ENCODE data around the gene CNN2. TPM values are rescaled to one million over a fixed set of nuclear protein-coding genes. Genes with fewer than 3 reads are reported as not detected.

The CNN2 gene
- polyA plus RNA-seq, 2 of the 4 experiments (the other 2 are of a cell fraction), result 31.7 to 99.3 TPM

DNA sequence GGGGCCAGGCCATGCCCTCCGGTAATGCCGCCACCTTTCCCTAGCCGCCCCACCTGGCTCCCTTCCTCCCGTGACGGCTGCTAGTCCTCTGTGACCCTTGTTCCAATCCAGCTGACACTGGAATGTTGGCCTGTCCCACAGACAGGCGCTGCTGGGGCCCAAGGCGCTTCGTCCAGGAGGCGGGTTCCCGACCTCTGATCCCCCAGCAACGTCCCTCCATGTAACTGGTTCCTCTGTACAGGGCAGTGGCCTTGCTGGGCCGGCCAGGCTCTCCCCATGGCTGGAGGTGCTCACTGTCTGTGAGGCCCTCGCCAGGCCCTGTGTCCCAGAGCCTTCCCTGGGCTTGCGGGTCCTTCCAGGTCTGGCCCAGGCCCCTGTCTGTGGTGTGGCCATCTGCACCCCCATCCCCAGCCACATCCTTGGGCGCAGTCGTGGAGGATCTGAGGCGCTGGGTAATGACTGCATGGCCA lies 33.0 kb upstream of the CNN2 start:
- H3K4me1 ChIP-seq, result peaks cover 13% of the 10 kb centered on the region; the same call in 2 of the 3 replicates
- H3K9me3 ChIP-seq, result no peaks in the 10 kb centered on the region
- FAIRE-seq, result no peak
- DNase-seq (ENCODE audit: low read depth in 1 of 2, low spot score in 1 of 2), result no peak
- TF ChIP-seq HEYL (CRISPR knock-in tag; IDR thresholded peaks at IDR 0.05) (no peak), NFE2L2 (conservative IDR thresholded peaks at IDR 0.05; ENCODE audit: low read length) (no peak), TP53 (CRISPR knock-in tag; IDR thresholded peaks at IDR 0.05) (no peak), HOXB13 (CRISPR knock-in tag; IDR thresholded peaks at IDR 0.05; ENCODE audit: low read depth) (no peak), HDAC2 (IDR thresholded peaks at IDR 0.05) (no peak), EHMT2 (IDR thresholded peaks at IDR 0.05; ENCODE audit: low read depth) (no peak), RCOR1 (IDR thresholded peaks at IDR 0.05; ENCODE audit: low read depth, low read length) (no peak), ESRRA (IDR thresholded peaks at IDR 0.05; ENCODE audit: borderline replicate concordance, low read length) (no peak), CBX8 (IDR thresholded peaks at IDR 0.05) (no peak), NPAS2 (CRISPR knock-in tag; IDR thresholded peaks at IDR 0.05; ENCODE audit: borderline replicate concordance) (no peak), SREBF2 (IDR thresholded peaks at IDR 0.05) (no peak), FOXS1 (CRISPR knock-in tag; IDR thresholded peaks at IDR 0.05) (no peak), CEBPB (IDR thresholded peaks at IDR 0.05) (no peak), CBX2 (IDR thresholded peaks at IDR 0.05; ENCODE audit: borderline replicate concordance, low read depth) (no peak), CHD2 (IDR thresholded peaks at IDR 0.05; ENCODE audit: low read length, partially characterized antibody) (no peak), MYC (IDR thresholded peaks at IDR 0.05; ENCODE audit: borderline replicate concordance, low read length) (no peak), SMC3 (IDR thresholded peaks at IDR 0.05) (no peak)
- TF ChIP-seq, protein P1, sequence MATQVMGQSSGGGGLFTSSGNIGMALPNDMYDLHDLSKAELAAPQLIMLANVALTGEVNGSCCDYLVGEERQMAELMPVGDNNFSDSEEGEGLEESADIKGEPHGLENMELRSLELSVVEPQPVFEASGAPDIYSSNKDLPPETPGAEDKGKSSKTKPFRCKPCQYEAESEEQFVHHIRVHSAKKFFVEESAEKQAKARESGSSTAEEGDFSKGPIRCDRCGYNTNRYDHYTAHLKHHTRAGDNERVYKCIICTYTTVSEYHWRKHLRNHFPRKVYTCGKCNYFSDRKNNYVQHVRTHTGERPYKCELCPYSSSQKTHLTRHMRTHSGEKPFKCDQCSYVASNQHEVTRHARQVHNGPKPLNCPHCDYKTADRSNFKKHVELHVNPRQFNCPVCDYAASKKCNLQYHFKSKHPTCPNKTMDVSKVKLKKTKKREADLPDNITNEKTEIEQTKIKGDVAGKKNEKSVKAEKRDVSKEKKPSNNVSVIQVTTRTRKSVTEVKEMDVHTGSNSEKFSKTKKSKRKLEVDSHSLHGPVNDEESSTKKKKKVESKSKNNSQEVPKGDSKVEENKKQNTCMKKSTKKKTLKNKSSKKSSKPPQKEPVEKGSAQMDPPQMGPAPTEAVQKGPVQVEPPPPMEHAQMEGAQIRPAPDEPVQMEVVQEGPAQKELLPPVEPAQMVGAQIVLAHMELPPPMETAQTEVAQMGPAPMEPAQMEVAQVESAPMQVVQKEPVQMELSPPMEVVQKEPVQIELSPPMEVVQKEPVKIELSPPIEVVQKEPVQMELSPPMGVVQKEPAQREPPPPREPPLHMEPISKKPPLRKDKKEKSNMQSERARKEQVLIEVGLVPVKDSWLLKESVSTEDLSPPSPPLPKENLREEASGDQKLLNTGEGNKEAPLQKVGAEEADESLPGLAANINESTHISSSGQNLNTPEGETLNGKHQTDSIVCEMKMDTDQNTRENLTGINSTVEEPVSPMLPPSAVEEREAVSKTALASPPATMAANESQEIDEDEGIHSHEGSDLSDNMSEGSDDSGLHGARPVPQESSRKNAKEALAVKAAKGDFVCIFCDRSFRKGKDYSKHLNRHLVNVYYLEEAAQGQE (IDR thresholded peaks at IDR 0.05), result no peak
- TF ChIP-seq, protein P2, sequence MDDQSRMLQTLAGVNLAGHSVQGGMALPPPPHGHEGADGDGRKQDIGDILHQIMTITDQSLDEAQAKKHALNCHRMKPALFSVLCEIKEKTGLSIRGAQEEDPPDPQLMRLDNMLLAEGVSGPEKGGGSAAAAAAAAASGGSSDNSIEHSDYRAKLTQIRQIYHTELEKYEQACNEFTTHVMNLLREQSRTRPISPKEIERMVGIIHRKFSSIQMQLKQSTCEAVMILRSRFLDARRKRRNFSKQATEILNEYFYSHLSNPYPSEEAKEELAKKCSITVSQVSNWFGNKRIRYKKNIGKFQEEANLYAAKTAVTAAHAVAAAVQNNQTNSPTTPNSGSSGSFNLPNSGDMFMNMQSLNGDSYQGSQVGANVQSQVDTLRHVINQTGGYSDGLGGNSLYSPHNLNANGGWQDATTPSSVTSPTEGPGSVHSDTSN (IDR thresholded peaks at IDR 0.05), result no peak
- ChIA-PET POLR2A (no interaction called here), CTCF (no interaction called here)
- H3K4me2 ChIP-seq, result no peak overlapping the region
- 90% methylated on average over 13 of the region's 17 CpGs for WGBS (ENCODE audit: missing lambda C conversion rate)
- H3K27ac ChIP-seq, result no peak overlapping the region
- no peak for ATAC-seq
- no peak overlapping the region for H3K4me3 ChIP-seq

DNA sequence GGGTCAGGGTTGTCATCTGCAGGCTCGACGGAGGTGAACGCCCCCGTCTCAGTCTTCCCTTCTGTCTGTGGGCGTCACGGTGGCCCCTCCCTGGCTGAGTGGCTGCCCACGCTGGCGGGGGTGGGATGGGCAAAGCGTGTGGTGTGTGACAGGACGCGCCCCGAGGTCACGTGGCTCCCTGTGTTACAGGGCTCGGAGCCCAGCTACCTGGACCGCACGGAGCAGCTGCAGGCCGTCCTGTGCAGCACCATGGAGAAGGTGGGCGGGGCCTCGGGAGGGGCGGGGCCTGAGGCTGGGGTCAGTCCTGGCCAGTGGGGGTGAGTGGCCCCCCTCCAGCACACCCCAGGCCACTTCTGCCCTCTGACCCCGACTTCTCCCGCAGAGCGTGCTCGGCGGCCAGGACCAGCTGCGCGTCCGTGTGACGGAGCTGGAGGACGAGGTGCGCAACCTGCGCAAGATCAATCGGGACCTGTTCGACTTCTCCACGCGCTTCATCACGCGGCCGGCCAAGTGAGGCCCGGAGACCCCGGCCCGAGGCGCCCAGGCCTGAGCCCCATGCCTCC lies 32.5 kb upstream of the CNN2 start:
- H3K4me3 ChIP-seq, result no peak overlapping the region
- H3K9me3 ChIP-seq, result no peaks in the 10 kb centered on the region
- ChIA-PET POLR2A (no interaction called here), CTCF (interaction anchor here (1.0 kb wide), 1 partner anchor 12 kb away, joined by 3 read pairs; no protein-coding TSS in a partner anchor)
- peaks cover 14% of the 10 kb centered on the region; the same call in 2 of the 3 replicates for H3K4me1 ChIP-seq
- ATAC-seq (no peak), FAIRE-seq (no peak), DNase-seq (ENCODE audit: low read depth in 1 of 2, low spot score in 1 of 2) (no peak)
- WGBS (ENCODE audit: missing lambda C conversion rate), result 92% methylated on average over 24 of the region's 43 CpGs
- no peak overlapping the region for H3K27ac ChIP-seq
- H3K4me2 ChIP-seq, result no peak overlapping the region
- no peak for TF ChIP-seq ZNF302 (CRISPR knock-in tag; IDR thresholded peaks at IDR 0.05)
- no peak for TF ChIP-seq TFCP2L1 (CRISPR knock-in tag; IDR thresholded peaks at IDR 0.05)
- no peak for TF ChIP-seq PHF8 (IDR thresholded peaks at IDR 0.05; ENCODE audit: borderline replicate concordance, low read depth)
- no peak for TF ChIP-seq MAZ (IDR thresholded peaks at IDR 0.05; ENCODE audit: borderline replicate concordance, low read depth, low read length)
